GM18858 (cell line): ENCODE measurements around the gene SEPTIN3.

Experiments used
- ATAC-seq: cut with Tn5 transposase; IDR thresholded peaks from one replicate; pipeline ENCODE4 v1.9.1; 2021; ENCODE audit not compliant: unreplicated experiment

The SEPTIN3 gene, protein sequence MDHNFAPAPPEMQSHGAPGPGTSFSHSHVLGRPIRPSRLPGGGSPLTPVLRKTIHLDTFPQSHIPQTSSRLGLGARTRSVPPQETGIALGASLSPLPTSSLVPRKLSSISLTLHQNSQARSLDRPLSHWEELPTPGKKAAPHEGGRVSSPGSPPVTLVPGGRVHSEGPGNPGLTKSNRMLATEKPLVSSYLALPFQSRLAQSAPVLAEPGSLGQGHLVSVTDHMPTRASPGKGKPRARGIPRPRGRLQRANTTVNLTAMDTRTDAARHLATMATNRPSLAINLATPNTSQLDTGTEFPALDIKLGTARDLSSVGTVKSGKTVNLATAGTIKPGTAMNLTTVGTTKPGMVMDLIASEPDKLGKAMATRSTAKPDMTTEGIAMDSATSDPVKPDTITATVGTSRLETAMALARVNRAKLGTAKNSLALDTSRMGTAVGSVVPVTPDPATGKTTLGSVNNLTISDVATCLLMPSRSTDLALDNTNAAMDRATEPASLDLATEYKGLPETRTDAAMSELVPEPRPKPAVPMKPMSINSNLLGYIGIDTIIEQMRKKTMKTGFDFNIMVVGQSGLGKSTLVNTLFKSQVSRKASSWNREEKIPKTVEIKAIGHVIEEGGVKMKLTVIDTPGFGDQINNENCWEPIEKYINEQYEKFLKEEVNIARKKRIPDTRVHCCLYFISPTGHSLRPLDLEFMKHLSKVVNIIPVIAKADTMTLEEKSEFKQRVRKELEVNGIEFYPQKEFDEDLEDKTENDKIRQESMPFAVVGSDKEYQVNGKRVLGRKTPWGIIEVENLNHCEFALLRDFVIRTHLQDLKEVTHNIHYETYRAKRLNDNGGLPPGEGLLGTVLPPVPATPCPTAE

GRCh38 chr22:41969110-41969646 is at the start of gene SEPTIN3:
Gene SEPTIN3 (plus strand): TSS chr22:41969443. CDS start chr22:41971493, 2,050 bp downstream.
- ATAC-seq, result no peak

GRCh38 chr22:41920271-41920976 is 48.8 kb upstream of the SEPTIN3 start:
- no peak for ATAC-seq

- ATAC-seq, result no peak
Measured at GRCh38 chr22:41922328-41922727, 46.9 kb upstream of the SEPTIN3 start.

GRCh38 chr22:41922940-41923594 is 46.2 kb upstream of the SEPTIN3 start:
- no peak for ATAC-seq

DNA sequence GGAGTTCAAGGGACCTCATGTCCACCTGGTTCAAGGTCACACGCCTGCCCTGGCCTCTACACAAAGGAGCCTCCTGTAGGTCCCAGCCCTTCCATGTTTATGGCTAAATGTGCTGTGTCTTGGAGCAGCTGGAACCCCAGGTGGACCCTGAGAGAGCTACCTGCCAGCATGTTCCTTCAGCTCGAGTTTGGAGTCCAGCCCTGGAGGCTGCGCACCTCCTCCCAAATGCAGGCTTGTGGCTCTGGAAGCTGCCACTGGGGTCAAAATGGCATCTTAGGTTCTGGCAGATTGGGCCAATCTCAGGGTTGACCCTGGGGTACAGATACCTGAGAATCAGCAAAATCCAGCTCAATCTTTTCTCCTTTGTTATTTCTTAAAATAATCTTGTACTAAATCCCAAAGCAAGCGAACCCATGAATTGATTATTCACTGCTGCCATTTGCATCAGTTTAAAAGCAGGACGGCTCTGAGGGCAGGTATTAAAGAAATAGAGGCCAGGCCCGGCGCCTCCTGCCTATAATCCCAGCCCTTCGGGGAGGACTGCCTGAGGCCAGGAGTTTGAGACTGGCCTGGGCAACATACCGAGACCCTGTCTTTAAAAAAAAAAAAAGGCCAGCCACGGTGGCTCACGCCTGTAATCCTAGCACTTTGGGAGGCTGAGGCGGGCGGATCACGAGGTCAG is 45.5 kb upstream of the SEPTIN3 start:
- no peak for ATAC-seq

- no peak for ATAC-seq
Measured at GRCh38 chr22:41925783-41926460, 43.3 kb upstream of the SEPTIN3 start.

- ATAC-seq, result no peak
Measured at GRCh38 chr22:41927813-41928212, 41.4 kb upstream of the SEPTIN3 start.

- ATAC-seq, result no peak
Measured at GRCh38 chr22:41928593-41929417, 40.4 kb upstream of the SEPTIN3 start.

GRCh38 chr22:41929418-41929810 is 39.8 kb upstream of the SEPTIN3 start:
- ATAC-seq, result no peak

- no peak for ATAC-seq
Measured at GRCh38 chr22:41931701-41932269, 37.5 kb upstream of the SEPTIN3 start.

DNA sequence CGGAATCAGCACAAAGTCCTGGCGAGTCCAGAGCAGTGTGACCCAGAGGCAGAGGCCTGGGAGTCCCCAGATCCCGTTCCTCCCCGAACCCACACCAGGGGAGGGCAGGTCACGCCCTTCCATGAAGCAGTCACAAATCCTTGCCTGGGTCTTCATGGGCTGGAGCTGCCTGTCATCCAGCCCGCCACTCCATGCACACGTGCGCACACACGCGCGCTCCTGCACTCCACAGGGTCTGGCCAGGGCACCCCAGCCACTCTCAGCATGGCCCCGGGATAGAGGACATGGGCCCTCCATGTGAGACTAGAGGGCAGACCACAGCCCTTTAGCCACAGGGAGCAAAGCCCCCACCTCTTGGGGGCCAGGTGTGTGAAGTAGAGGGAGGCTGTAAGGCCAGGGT is 36.9 kb upstream of the SEPTIN3 start:
- ATAC-seq, result no peak

- ATAC-seq, result no peak
Measured at GRCh38 chr22:41933411-41934177, 35.6 kb upstream of the SEPTIN3 start.

- ATAC-seq, result no peak
Measured at GRCh38 chr22:41934284-41935014, 34.8 kb upstream of the SEPTIN3 start.

DNA sequence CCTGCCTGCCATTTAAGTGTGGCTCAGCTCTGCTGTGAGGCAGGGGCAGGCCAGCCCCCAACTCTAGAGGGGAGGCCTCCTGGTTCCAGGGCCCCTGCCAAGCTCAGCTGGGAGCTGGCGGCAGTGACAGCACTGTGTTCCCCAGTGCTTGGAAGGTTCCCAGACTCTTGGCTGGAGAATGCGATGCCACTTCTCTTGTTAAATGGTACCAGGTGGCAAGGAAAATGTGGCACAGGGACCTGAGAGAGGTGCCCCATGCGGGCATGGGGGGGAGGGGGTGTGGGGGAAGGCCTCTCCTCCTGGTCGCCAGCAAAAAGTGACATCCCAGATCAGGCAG is 34.3 kb upstream of the SEPTIN3 start:
- no peak for ATAC-seq

DNA sequence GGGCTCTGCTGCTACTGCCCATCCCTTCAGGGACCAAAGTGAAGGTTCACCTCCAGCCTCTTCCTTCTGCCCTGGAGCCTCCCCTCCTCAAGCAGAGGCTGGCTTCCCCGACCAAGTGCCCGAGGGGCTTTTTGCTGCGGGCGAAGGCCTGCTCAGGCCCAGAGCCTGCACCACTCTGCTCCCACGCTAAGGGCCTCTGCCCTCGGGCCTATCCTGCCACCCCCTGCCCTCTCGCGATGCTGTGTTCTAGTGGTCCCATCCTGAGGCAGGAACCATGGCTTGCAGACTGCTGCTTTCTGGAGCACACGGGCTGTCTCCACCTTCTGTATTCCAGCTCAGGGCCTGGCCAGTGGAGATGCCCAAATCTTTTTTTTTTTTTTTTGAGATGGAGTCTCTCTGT is 33.7 kb upstream of the SEPTIN3 start:
- ATAC-seq, result no peak

- no peak for ATAC-seq
Measured at GRCh38 chr22:41936894-41937169, 32.4 kb upstream of the SEPTIN3 start.
